Activated CD8-positive, alpha-beta memory T cell treated with anti-CD3 and anti-CD28 coated beads for 48 hours (primary cell): ENCODE data around the gene NEU2.
"Not testable (repeated sequence)": the region's sequence is repeated elsewhere in the genome, so short reads cannot be mapped to it uniquely, and the experiment has no call there.

ENCODE experiments used
- DNase-seq, 3 experiments: peaks; one replicate each; pipeline ENCODE4 v3.0.0-alpha.2; 2020; ENCODE audit warnings: low read depth in 2 of 3, low spot score in 2 of 3

NEU2 gene

GRCh38 chr2:233034091-233034882, 1.8 kb downstream of the NEU2 start:
- no peak for DNase-seq

- no peak for DNase-seq
Measured at GRCh38 chr2:233035426-233036161, 3.1 kb downstream of the NEU2 start.

- DNase-seq = no peak
Measured at GRCh38 chr2:233036162-233036838, 3.8 kb downstream of the NEU2 start.

GRCh38 chr2:233037078-233037477, 4.6 kb downstream of the NEU2 start:
- no peak for DNase-seq

GRCh38 chr2:233039212-233039845, 6.9 kb downstream of the NEU2 start:
- DNase-seq = no peak

GRCh38 chr2:233039846-233040530, 7.5 kb downstream of the NEU2 start:
- no peak for DNase-seq

GRCh38 chr2:233040571-233040970, 8.1 kb downstream of the NEU2 start:
- DNase-seq = no peak

- no peak for DNase-seq
Measured at GRCh38 chr2:233041722-233042323, 9.4 kb downstream of the NEU2 start.

- DNase-seq = no peak
Measured at GRCh38 chr2:233042549-233042948, 10.1 kb downstream of the NEU2 start.

GRCh38 chr2:233044974-233045605, 12.6 kb downstream of the NEU2 start:
- DNase-seq = no peak

GRCh38 chr2:233047206-233047605, 14.7 kb downstream of the NEU2 start:
- no peak for DNase-seq

- DNase-seq = no peak
Measured at GRCh38 chr2:233047667-233048066, 15.2 kb downstream of the NEU2 start.

GRCh38 chr2:233048569-233049193, 16.2 kb downstream of the NEU2 start:
- DNase-seq = no peak

GRCh38 chr2:233049194-233049761, 16.8 kb downstream of the NEU2 start:
- no peak for DNase-seq

- no peak for DNase-seq
Measured at GRCh38 chr2:233051241-233052149, 19.0 kb downstream of the NEU2 start.

GRCh38 chr2:233052517-233052916, 20.0 kb downstream of the NEU2 start:
- not testable (repeated sequence) for DNase-seq

GRCh38 chr2:233053928-233054784, 21.7 kb downstream of the NEU2 start:
- DNase-seq = peak in 2 of 3 experiments; percentile 67 to 80
